H1 (cell line): ENCODE data around the gene SYTL2.

Experiments
- ASH2L ChIP-seq: fragments of 200-600, 300-600 bp; sonication (generic); IDR thresholded peaks from one replicate; pipeline ENCODE4 v1.7.1; 2017; ENCODE audit warnings: low read length
- BRCA1 ChIP-seq: IDR thresholded peaks from 2 replicates; pipeline ENCODE4 v1.6.1; 2012; ENCODE audit warnings: low read depth, low read length, improper control_type of control experiment
- CTCF ChIP-seq, 3 experiments: IDR thresholded peaks; 1 replicate in 2 of 3; 2 replicates in 1 of 3; pipeline versions ENCODE4 v1.5.1 to v1.6.1; 2011; ENCODE audit warnings: low read length in 3 of 3, mild to moderate bottlenecking in 3 of 3, inconsistent platforms in 2 of 3, low read depth in 1 of 3, moderate library complexity in 1 of 3; ENCODE audit not compliant: insufficient read depth in 1 of 3; ENCODE audit errors: control extremely low read depth in 1 of 3
- NRF1 ChIP-seq: IDR thresholded peaks from 2 replicates; pipeline ENCODE4 v1.6.1; 2011; ENCODE audit warnings: mild to moderate bottlenecking, low read depth, low read length, improper control_type of control experiment
- POLR2A ChIP-seq, 2 experiments: IDR thresholded peaks; 1 replicate in 1 of 2; 2 replicates in 1 of 2; pipeline ENCODE4 v1.6.1; 2011; ENCODE audit warnings: low read depth in 2 of 2, low read length in 2 of 2, mild to moderate bottlenecking in 2 of 2; ENCODE audit errors: control extremely low read depth in 1 of 2
- RNF2 ChIP-seq: fragments of 200-900, 300-1000 bp; sonication (generic); IDR thresholded peaks from 2 replicates; pipeline ENCODE4 v1.7.1; 2016; ENCODE audit warnings: borderline replicate concordance, low read depth, mild to moderate bottlenecking, antibody characterized with exemption, low read length; ENCODE audit not compliant: poor library complexity, severe bottlenecking; ENCODE audit errors: missing control alignments
- SAP30 ChIP-seq: fragments of 300-600 bp; sonication (generic); IDR thresholded peaks from 2 replicates; pipeline ENCODE4 v1.7.1; 2012; ENCODE audit warnings: low read length, moderate library complexity, mild to moderate bottlenecking, inconsistent platforms; ENCODE audit not compliant: insufficient read depth, insufficient replicate concordance
- SIN3A ChIP-seq, 2 experiments: IDR thresholded peaks in 1 of 2; conservative IDR thresholded peaks in 1 of 2; 2 replicates each; pipeline ENCODE4 v1.6.1; 2011 to 2012; ENCODE audit warnings: low read length in 2 of 2, improper control_type of control experiment in 1 of 2, low read depth in 1 of 2, mild to moderate bottlenecking in 1 of 2
- SRF ChIP-seq: IDR thresholded peaks from 2 replicates; pipeline ENCODE4 v1.6.1; 2011; ENCODE audit warnings: mild to moderate bottlenecking, low read depth, low read length, moderate library complexity
- TAF1 ChIP-seq: IDR thresholded peaks from 2 replicates; pipeline ENCODE4 v1.6.1; 2011; ENCODE audit warnings: mild to moderate bottlenecking, low read depth, low read length

- TF ChIP-seq SAP30 (no peak), CTCF (IDR thresholded peaks at IDR 0.05; ENCODE audit: control extremely low read depth in 1 of 3, insufficient read depth in 1 of 3, low read depth in 1 of 3, low read length in 3 of 3) (no peak), BRCA1 (no peak), SIN3A (conservative IDR thresholded peaks at IDR 0.05 in 1 of 2, IDR thresholded peaks at IDR 0.05 in 1 of 2; ENCODE audit: low read depth in 1 of 2, low read length in 2 of 2) (no peak), TAF1 (no peak), POLR2A (IDR thresholded peaks at IDR 0.05; ENCODE audit: control extremely low read depth in 1 of 2, low read depth in 2 of 2, low read length in 2 of 2) (no peak), NRF1 (no peak), SRF (no peak), RNF2 (no peak), ASH2L (no peak)
Observed at GRCh38 chr11:85709941-85710702, 100.8 kb downstream of the SYTL2 start.
